HG03064 (cell line): ENCODE data around the gene MED12L.

Source experiments
- ATAC-seq: cut with Tn5 transposase; IDR thresholded peaks from one replicate; pipeline ENCODE4 v1.9.1; 2021; ENCODE audit warnings: low read depth; ENCODE audit not compliant: unreplicated experiment

The MED12L gene

DNA sequence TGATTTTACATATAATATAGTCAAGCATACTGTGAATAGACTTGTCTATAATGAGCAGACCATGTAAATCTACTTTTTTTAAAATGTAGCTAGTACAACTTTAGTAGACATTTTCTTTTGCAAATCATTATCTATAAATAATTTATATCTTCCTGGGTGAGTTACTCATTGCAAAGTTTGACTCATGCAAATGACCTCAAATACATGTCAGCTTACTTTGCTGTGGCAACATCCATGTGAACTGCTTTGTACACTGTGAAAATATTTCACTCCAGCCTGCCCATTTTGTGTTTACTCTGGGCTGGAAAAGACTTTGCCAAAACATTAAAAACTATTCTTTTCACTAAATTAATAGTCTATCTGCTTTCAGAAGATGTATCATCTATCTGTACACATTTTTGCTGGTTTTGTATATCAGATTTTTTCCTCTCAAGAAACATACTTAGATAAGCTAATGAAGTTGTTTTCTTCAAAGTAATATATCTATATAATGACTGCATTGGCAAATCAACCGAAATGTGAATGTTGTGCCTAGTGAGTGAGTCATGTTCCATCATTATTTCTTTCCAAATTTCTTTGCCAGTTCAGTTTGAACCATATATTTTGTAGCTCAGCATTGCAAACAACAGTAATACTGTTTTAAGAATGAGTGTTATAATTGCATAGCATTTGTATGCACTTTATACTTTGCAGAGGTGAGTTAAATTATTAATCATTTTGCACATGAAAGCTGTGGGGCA lies 348.9 kb downstream of the MED12L start:
- no peak for ATAC-seq

DNA sequence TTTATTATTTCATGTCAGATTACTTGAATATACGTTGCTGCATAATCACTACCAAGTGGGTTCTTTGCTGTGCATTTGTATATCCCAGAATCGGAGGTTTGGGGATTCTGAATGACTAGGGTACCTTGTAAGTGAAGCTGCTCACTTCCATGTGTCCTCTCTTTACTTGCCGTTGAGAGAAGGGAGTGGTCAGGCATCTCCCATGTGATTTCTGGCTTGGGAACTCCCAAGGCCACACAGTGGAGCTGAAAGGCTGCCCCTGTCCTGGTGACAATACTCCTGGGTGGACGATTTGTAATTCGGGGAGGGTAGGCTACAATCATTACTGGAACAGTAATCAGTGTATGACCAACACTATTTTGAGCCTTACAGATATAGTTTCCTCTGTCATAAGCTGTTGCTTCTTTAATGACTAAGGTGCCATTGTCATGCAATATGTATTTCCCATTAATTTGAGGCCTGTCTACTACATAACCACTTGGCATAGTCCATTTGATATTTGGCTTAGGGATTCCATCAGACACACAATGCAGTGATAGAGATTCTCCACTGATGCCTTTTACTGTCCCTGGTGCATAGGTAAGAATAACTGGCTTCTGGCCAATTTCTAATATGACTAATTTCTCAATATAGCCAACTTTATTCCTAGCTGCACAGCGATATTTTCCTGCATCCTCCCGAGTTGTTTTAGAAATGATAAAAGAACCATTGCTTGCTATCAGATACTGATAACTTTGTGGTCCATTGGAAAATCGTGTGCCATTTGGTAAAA lies 351.4 kb downstream of the MED12L start:
- no peak for ATAC-seq

DNA sequence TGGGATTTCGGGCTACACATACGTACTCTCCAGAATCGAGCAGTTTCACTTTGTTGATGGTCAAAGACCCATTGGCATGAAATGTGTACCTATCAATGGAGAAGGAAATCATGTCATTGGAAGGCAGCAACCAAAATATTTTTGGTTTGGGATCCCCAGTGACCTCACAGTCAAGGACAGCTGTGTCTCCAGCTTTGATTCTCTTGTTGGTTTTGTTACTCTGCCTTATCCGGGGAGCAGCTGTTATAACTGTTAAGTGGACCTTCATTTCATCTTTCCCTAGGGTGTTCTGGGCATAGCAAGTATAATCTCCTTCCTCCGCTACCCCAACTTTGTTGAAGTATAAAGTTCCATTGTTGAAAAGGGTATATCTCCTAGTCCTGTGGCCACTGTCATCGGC lies 352.4 kb downstream of the MED12L start:
- no peak for ATAC-seq

DNA sequence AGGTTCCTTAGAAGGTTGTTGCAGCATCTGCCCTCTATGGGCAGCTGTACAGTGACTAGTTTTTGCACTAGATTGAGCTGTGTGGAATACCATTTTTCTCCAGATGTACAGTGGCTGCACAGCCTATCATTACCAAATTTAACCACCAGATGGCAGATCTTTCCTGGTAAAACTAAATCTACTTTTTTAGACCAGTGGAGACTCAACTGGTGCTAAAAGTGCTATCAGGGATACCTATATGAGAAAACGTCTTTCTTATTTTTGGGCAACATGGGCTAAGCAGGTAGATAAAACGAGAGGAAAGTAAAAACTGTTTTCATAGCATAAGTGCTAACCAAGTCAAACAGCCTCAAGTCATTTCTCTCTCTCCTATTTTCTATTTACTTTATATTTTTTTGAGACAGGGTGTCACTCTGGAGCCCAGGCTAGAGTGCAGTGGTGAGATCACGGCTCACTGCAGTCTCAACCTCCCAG lies 354.2 kb downstream of the MED12L start:
- ATAC-seq = no peak

DNA sequence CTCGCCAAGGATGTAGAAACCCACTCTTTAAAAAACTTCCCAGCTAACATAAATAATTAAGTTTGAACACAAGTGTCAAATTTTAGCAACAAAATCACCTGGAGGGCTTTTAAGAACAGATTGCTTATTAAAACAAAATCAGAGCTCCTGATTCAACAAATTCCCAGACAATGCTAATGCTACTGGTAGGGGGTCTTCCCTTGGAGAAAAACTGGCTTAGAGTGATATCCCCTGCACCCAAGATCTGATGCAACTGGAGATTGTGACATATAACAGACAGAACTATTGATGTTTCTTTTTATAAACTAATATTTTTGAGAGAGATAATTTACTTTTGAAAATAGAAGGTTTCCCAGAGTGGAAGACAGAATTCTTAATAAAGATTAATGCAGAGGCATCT lies 355.5 kb downstream of the MED12L start:
- ATAC-seq = no peak

DNA sequence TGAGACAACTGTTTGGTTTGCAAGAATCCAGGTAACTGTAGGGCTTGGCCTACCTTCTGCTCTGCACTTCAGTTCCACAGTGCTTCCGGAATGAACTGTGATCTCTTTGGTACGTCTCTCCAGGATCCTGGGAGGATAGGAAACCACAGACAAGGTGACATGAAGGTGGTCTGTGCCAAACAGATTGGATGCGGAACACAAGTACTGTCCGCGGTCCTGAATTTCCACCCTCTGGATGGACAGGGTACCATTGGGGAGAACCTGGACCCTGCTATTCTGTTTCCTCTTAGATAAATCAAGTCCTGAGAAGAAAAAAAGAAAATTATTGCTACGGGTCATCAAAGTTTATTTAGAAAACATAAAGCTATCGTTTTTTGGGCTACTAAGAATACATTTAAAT lies 358.1 kb downstream of the MED12L start:
- ATAC-seq = no peak

DNA sequence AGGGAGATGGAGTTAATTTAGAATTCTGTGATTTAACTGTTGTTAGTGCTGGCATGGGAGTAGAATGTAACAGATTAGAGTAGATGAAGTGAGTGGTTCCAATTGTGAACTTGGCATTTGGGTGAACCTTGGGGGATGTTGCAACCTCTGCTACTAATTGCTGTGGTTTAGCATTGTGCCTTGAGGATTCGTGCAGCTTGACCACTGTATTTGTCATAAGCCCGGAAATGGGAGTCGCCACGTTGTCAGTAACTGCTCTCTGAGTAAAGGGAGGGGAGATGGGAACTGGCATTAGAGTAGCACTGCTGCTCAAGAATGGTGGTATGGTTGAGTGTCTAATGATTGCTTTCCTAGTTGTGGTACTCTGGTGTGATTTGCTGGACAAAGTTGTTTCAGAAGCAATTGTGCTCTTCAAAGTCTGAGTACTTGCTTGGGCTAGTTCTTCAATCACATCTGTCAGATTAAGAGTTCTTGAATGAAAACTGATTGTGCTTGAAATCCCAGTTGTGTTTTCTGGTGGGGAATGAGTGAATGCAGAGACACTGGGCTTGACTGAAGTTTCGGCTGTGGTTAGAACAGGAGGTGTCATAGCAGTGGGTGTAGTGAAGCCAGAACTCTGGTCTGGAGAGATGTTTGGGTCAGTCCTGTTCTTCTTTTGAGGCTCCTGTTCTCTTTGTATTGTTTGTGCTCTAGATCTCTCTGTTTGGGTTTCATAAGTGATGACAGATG lies 360.0 kb downstream of the MED12L start:
- ATAC-seq = no peak

DNA sequence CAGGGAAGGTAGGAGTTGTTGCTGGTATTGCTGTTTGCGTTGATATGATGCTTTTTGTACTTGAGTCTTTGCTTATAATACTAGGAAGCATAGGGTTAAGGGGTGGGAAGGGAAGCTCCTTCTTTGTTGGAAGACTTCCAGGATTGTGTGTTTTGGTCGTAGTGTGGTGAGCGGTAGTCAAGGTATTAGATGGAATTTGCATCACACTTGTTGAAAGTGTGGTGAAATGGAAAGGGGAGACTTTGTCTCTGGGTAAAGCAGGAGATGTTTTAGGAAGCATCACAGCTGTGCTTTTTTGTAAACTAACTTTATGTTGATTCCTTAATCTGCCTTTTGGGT lies 360.5 kb downstream of the MED12L start:
- no peak for ATAC-seq

DNA sequence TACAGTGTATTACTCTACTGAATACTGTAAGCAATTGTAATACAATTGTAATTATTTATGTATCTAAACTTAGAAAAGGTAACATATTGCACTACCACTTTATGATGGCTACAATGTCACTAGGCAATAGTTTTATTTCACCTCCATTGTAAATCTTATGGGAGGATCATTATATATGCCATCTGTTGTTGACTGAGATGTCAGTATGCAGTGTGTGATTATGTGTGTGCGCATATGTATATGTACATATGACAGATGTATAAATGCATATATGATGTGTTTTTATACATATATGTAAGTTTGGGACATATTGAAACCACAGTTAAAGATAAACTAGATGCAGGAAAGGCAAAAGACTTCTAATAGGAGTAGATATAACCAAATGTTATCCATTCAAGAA lies 366.9 kb downstream of the MED12L start:
- no peak for ATAC-seq

DNA sequence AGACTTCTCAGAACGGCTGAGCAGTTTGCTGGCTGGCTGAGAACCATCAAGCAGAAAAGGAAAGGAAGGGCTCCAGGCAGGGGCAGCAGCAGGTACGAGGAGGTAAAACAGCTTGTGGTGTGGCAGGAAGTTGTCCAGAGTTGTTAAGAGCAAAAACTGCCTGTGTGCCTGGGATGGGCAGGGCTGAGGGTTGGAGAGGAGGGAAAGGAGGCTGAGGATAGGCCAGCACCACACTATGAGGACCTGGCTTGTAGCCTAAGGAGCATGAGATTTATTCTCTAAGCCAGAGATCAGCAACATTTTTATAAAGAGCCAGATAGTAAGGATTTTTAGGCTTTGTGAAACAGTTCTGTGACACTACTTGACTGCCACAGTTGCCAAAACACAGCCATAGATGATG lies 367.4 kb downstream of the MED12L start:
- ATAC-seq = no peak

DNA sequence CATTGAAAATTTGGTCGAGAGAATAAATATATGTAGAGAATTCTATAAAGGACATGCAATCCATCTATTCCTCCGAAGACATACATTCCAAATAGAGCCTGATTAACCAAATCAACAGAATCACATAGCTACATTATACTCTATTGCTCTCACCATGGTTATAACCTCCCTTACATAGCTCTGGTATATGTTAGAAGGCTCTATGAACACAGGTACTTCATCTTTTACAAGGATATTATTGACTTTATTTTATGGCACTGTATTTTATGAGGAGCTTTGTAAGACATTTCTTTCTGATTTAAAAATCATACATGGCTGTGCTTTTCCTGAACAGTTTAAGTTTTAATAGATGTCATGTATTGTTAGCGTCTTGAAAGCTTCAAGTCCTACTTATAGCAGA lies 370.6 kb downstream of the MED12L start:
- ATAC-seq = no peak

DNA sequence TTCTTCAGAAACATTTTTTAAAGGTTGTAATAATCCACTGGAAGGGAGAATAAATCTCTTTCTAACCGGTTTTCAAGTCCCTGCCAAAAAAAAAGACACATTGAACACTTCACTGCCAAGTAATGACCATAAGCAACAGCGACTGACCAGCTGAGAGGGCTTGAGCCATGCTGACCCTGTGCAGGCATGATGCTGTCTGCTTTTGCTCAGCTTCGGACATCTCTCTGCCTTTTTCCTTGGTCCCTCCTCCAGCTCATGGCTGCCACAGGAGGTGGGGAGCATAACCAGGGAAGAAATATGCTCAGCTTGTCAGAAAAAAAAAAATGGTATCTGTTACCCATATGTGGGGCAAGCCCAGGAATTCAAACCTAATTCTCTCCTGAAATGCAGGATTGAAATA lies 373.9 kb downstream of the MED12L start:
- no peak for ATAC-seq

DNA sequence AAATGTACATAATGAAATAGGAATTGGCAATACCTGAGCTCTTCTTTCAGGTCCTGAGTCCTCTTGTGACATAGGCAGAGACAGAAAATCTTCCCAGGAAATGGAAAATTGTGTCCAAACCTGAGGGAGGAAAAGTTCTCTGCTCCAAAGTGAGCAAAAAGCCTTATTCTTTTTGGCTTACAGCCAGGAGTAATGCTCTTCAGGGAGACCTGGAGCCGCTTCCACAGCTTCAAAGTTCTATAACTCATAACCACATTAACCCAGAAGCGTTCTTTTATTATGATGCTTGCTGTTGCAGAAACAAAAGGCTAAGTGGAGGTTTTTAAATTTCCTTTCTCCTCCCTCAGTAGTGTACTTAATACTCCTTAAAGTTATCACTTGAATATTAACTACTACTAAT lies 374.8 kb downstream of the MED12L start:
- no peak for ATAC-seq

DNA sequence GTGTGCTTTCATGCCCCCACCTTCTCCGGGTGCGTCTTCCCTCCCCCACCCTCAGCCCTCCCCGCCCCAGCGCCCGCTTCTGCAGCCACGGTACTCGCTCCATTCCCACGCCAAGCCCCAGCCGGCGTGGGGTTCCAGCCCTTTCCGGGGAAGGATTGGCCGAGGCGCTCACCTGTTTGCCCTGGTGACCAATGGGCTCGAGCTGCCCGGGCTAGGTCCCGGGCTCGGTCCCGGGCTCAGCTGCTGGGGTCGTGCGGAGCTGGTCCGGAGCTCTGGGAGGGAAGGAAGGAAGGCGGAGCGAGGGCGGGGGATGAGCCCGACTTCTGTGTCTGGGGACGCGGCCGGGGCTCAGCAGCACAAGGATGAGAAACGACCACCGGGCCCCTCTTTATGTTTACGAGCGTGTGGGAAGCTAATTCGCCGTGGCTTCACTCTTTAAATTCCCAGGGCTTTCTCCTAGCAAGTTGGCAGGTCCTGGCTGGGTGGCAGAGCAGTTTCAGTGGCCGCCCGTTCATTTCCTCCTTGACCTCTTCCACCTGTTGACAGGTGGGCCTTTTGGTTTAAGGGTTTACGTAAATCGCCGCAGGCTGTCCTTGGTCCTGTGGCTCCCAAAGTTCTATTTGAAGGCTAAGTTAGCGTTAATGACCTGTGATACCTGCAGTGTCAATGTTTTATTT lies 375.4 kb downstream of the MED12L start, which contains the start of gene IGSF10:
Gene IGSF10, minus strand, starts transcription at position 288 of the 677 bp plus-strand sequence. CDS start 2,352 bp downstream, outside the sequence.
- ATAC-seq = no peak

DNA sequence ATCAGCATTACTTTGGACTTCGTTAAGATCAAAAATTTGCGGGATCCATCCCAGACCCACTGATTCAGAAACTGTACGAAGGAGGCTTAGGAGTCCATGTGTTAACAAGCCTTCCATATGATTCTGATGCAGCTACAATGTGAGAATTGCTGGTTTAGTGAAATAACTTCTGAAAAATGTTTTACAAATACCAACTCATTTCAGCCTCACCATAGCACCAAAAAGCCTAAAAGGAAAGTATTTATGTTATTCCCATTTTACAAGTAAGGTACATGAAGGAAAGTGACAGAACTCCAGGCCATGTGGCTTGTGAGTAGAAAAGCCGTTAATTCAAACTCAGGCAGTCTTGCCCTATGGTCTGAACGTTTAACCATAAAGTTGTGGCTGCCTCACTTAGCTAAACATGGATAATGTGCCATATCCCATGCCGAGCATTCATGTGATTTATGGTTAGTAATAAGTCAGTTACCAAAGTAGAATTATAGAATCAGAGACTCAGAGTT lies 376.9 kb downstream of the MED12L start:
- no peak for ATAC-seq

DNA sequence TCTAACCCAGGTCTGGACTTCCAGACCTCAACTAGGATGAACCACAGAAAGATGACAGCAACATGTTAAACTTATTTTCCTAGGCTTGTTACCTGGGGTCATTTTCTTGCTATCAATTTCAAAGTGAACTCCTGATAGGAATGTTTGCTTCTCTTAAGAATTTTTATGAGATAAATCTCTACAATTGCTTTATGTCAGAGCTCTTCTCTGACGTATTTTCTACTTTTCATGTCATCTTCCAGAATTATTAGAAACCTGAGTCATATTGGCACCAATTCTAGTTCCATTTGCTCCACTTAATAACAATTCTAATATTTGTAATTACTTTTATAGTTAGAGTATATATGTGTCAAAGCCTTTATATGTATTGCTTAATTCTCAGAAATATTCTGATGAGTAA lies 377.5 kb downstream of the MED12L start:
- no peak for ATAC-seq

DNA sequence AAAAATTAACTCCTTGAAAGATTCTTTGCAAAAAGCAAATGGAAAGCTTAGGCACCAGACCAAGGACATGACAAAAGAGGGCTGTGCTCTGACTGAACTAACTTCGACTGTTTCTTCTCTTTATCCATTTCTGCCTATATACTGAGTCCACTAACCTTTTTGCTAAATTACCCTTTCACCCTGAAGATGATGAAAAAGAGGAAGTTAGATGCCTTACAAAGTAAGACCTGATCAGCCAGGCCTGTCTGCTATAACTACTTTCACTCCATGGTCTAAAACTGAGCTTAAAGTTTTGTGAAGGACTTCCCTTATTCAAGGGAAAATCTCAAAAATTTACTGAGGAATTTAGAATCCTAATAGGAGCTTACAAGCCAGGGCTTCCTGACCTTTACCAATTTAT lies 381.6 kb downstream of the MED12L start:
- no peak for ATAC-seq

DNA sequence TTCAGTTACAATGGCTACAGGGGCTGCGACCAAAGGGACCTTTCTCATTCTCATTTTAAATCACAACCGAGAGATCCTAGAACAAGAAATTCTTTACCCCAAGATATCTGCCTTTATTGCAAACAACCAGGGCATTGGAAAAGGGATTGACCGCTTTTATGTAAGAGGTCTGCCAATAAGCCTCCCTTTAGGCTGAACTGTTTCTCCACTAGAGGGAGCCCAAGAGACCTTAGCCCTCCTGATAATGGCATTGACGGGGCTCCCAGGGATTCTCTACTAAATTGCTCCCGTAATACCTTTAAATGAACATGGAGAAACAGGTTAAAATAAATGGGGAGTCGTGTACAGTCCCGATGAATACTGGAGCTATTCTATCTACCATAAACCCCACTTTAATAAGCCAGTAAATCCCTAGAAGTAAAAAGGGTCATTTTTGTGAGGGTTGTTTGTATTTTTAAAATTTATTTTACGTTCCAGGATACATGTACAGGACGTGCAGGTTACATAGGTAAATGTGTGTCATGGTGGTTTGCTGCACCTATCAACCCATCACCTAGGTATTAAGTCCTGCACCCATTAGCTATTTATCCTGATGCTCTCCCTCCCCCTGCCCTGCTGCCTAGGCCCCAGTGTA lies 382.9 kb downstream of the MED12L start:
- ATAC-seq = no peak

DNA sequence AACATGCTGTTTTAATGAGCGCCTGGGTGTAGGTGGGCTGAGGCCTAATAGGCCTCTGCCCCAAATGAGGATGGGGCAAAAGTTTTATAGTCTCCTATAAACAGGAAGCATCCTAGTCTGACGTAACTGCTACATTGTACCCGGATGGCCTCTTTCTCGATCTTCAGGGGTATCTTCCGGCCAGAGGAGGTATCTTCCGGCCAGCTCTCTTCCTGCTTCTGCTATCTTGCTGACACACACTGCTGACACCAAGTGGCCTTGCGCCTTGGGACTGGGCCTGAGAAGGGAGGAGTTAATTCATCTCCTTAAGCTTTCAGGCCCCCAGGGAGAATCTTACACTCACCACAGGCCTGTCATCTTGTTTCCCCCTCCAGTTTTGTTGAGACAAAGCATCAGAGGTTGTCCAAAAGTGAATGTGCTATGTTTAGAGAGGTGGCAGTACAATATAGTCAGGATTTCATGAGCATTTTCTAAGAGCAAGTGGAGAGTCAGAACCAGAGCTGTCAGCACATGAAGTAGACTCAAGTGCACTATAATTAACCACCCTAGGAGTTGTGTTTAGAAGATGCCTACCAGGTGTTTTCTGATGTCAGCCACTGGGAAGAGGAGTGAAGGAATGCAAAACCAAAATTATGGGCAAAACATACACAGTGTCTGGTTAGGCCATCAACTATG lies 391.0 kb downstream of the MED12L start:
- ATAC-seq = no peak
